Thyroid gland (tissue), 4 donors: ENCODE measurements around the gene MORF4L1. TPM values are rescaled to one million over a fixed set of nuclear protein-coding genes. Genes with fewer than 3 reads are reported as not detected.

Experiments used
- DNase-seq, 2 donors: peaks; one replicate each; pipeline ENCODE4 v3.0.0-alpha.2; 2019
- H3K27ac ChIP-seq, 3 donors: fragments of 200-600 bp; sonication (generic); 1 replicate in 2 of 3; 2 replicates in 1 of 3; pipeline ENCODE4 v1.5.1; 2016 to 2019; ENCODE audit warnings: mild to moderate bottlenecking in 1 of 3, moderate library complexity in 1 of 3
- H3K27me3 ChIP-seq: fragments of 200-600 bp; sonication (generic); one replicate; pipeline ENCODE4 v1.5.1; 2019
- H3K36me3 ChIP-seq, 2 donors: fragments of 200-600 bp; sonication (generic); one replicate each; pipeline ENCODE4 v1.5.1; 2016 to 2019
- H3K4me1 ChIP-seq, 2 donors: fragments of 200-600 bp; sonication (generic); one replicate each; pipeline ENCODE4 v1.5.1; 2017 to 2019
- H3K4me3 ChIP-seq, 3 donors: fragments of 200-600 bp; sonication (generic); replicated peaks in 1 of 3; 1 replicate in 2 of 3; 2 replicates in 1 of 3; pipeline ENCODE4 v1.5.1; 2016; ENCODE audit warnings: mild to moderate bottlenecking in 1 of 3
- H3K9me3 ChIP-seq: fragments of 200-600 bp; sonication (generic); one replicate; pipeline ENCODE4 v1.5.1; 2017
- CTCF ChIP-seq, 6 experiments: fragments of 200-600 bp in 3 of 6; fragments of 450-650 bp in 3 of 6; sonication (generic) in 3 of 6; IDR thresholded peaks; one replicate each; pipeline ENCODE4 v1.5.1; 2016 to 2019; ENCODE audit warnings: antibody characterized with exemption in 6 of 6, mild to moderate bottlenecking in 2 of 6, inconsistent platforms in 1 of 6, moderate library complexity in 1 of 6
- POLR2A ChIP-seq, 2 donors: fragments of 450-650 bp; IDR thresholded peaks; one replicate each; pipeline ENCODE4 v1.6.1; 2017; ENCODE audit warnings: antibody characterized with exemption in 2 of 2, mild to moderate bottlenecking in 2 of 2, moderate library complexity in 1 of 2
- WGBS, 2 donors: methylation state at CpG; one replicate each; pipeline ENCODE4 v1.1.5; 2017; 5-methylcytosine and 5-hydroxymethylcytosine counted together
- intact Hi-C: fragments of 100-400 bp; cut with DNase I; formaldehyde crosslinking; loops from one replicate; pipeline ENCODE4 v1.15.1; 2023
- total RNA-seq, 4 donors: library from RNA; depleted of rRNA; stranded (reverse); fragments of >200 nt; gene quantifications; one replicate each; pipeline ENCODE4 v1.2.3, GENCODE V29; 2016

The MORF4L1 gene
- total RNA-seq, 4 donors from 2014 or later: 264 to 326 (median 298) TPM

GRCh38 chr15:78904599-78905358 is 32.1 kb downstream of the MORF4L1 start:
- H3K4me1 ChIP-seq: peaks cover 9 to 27% of the 10 kb centered on the region in 2 donors
- intact Hi-C loops: no loop called here
- no peaks in the 10 kb centered on the region for H3K9me3 ChIP-seq
- 88% methylated on average over 6 of the region's 6 CpGs for WGBS, 2 donors
- no peak overlapping the region for H3K27ac ChIP-seq
- H3K27me3 ChIP-seq: no peaks in the 10 kb centered on the region
- no peak overlapping the region for H3K4me3 ChIP-seq
- H3K36me3 ChIP-seq: peaks cover 35 to 36% of the 10 kb centered on the region in 2 donors
- no peak for DNase-seq
- TF ChIP-seq CTCF (IDR thresholded peaks at IDR 0.05) (no peak), POLR2A (IDR thresholded peaks at IDR 0.05) (no peak)

- Histone ChIP-seq H3K4me3 (no peak overlapping the region), H3K9me3 (no peaks in the 10 kb centered on the region), H3K36me3 (peaks cover 20 to 30% of the 10 kb centered on the region in 2 donors), H3K27ac (peak overlapping the region in 2 of 3 donors; percentile 12 to 27), H3K27me3 (no peaks in the 10 kb centered on the region), H3K4me1 (peaks cover 9 to 27% of the 10 kb centered on the region in 2 donors)
- intact Hi-C loops: no loop called here
- no peak for TF ChIP-seq POLR2A (IDR thresholded peaks at IDR 0.05)
- no peak for TF ChIP-seq CTCF (IDR thresholded peaks at IDR 0.05)
- peak; percentile 87 to 90 for DNase-seq
- 38 to 55% methylated on average over 2 of the region's 2 CpGs for WGBS, 2 donors
Measured at GRCh38 chr15:78906316-78906620, 33.6 kb downstream of the MORF4L1 start.

GRCh38 chr15:78907577-78907976 is 34.9 kb downstream of the MORF4L1 start:
- H3K27me3 ChIP-seq: no peaks in the 10 kb centered on the region
- TF ChIP-seq CTCF (IDR thresholded peaks at IDR 0.05) (no peak), POLR2A (IDR thresholded peaks at IDR 0.05) (no peak)
- DNase-seq: no peak
- WGBS, 2 donors: 44 to 57% methylated on average over 2 to 3 of the region's 3 CpGs
- H3K4me1 ChIP-seq: peaks cover 9 to 22% of the 10 kb centered on the region in 2 donors
- peaks cover 20 to 26% of the 10 kb centered on the region in 2 donors for H3K36me3 ChIP-seq
- no peaks in the 10 kb centered on the region for H3K9me3 ChIP-seq
- H3K4me3 ChIP-seq: no peak overlapping the region
- intact Hi-C loops: no loop called here
- H3K27ac ChIP-seq: no peak overlapping the region

GRCh38 chr15:78909160-78909695 is 36.5 kb downstream of the MORF4L1 start:
- H3K36me3 ChIP-seq: peaks cover 14 to 21% of the 10 kb centered on the region in 2 donors
- no peak overlapping the region for H3K4me3 ChIP-seq
- no peak for DNase-seq
- no peak overlapping the region for H3K27ac ChIP-seq
- intact Hi-C loops: no loop called here
- peaks cover 9 to 22% of the 10 kb centered on the region in 2 donors for H3K4me1 ChIP-seq
- H3K9me3 ChIP-seq: no peaks in the 10 kb centered on the region
- TF ChIP-seq POLR2A (IDR thresholded peaks at IDR 0.05) (no peak), CTCF (IDR thresholded peaks at IDR 0.05) (no peak)
- H3K27me3 ChIP-seq: no peaks in the 10 kb centered on the region
- 69 to 79% methylated on average over 3 of the region's 3 CpGs for WGBS, 2 donors

- intact Hi-C loops: no loop called here
- H3K4me1 ChIP-seq: peaks cover 9 to 27% of the 10 kb centered on the region in 2 donors
- H3K4me3 ChIP-seq: no peak overlapping the region
- TF ChIP-seq POLR2A (IDR thresholded peaks at IDR 0.05): no peak
- peak in 4 of 6 experiments; percentile 19 to 59 (median 47) for TF ChIP-seq CTCF (IDR thresholded peaks at IDR 0.05)
- H3K9me3 ChIP-seq: no peaks in the 10 kb centered on the region
- H3K36me3 ChIP-seq: peaks cover 9 to 21% of the 10 kb centered on the region in 2 donors
- DNase-seq: no peak
- H3K27ac ChIP-seq: no peak overlapping the region
- no peaks in the 10 kb centered on the region for H3K27me3 ChIP-seq
- WGBS, 2 donors: 49 to 64% methylated on average over 5 of the region's 5 CpGs
Measured at GRCh38 chr15:78909791-78910228, 37.1 kb downstream of the MORF4L1 start.
